DMS79 (cell line): ENCODE results near the gene TSR3.
A peak's percentile ranks its signal among the peaks of the same experiment; 100 is the strongest.

Experiments used
- DNase-seq: peaks from one replicate; lab custom pipeline; 2025; lab: John Stamatoyannopoulos, UW

TSR3 gene

GRCh38 chr16:1377406-1378010 lies 25.8 kb upstream of the TSR3 start:
- no peak for DNase-seq

- DNase-seq = no peak
Observed at GRCh38 chr16:1375741-1376410, 24.2 kb upstream of the TSR3 start.

- DNase-seq = no peak
Observed at GRCh38 chr16:1375298-1375640, 23.6 kb upstream of the TSR3 start.

- no peak for DNase-seq
Observed at GRCh38 chr16:1374418-1375297, 23.0 kb upstream of the TSR3 start.

GRCh38 chr16:1372292-1372950 lies 20.7 kb upstream of the TSR3 start:
- no peak for DNase-seq

- DNase-seq = no peak
Observed at GRCh38 chr16:1371054-1371978, 19.6 kb upstream of the TSR3 start.

- peak; percentile 17 for DNase-seq
Observed at GRCh38 chr16:1367486-1368174, 16.0 kb upstream of the TSR3 start.

GRCh38 chr16:1366712-1367299 lies 15.1 kb upstream of the TSR3 start:
- no peak for DNase-seq

- no peak for DNase-seq
Observed at GRCh38 chr16:1366060-1366711, 14.5 kb upstream of the TSR3 start.

GRCh38 chr16:1364510-1364909 lies 12.8 kb upstream of the TSR3 start:
- DNase-seq = no peak

- DNase-seq = no peak
Observed at GRCh38 chr16:1363501-1364041, 11.9 kb upstream of the TSR3 start.

- DNase-seq = no peak
Observed at GRCh38 chr16:1362807-1363206, 11.1 kb upstream of the TSR3 start.

- DNase-seq = no peak
Observed at GRCh38 chr16:1361685-1362360, 10.1 kb upstream of the TSR3 start.

- no peak for DNase-seq
Observed at GRCh38 chr16:1357906-1358566, 6.4 kb upstream of the TSR3 start.

- no peak for DNase-seq
Observed at GRCh38 chr16:1356061-1356900, 4.6 kb upstream of the TSR3 start.

GRCh38 chr16:1355591-1355990 lies 3.9 kb upstream of the TSR3 start:
- no peak for DNase-seq

- no peak for DNase-seq
Observed at GRCh38 chr16:1354815-1355540, 3.3 kb upstream of the TSR3 start.
